Fibroblast of skin of abdomen (primary cell): ENCODE measurements around the gene TPSG1.
"Not testable (repeated sequence)": the region's sequence is repeated elsewhere in the genome, so short reads cannot be mapped to it uniquely, and the experiment has no call there.

Experiments
- DNase-seq: peaks from one replicate; pipeline ENCODE4 v3.0.0-alpha.2; 2013

TPSG1 gene

DNA sequence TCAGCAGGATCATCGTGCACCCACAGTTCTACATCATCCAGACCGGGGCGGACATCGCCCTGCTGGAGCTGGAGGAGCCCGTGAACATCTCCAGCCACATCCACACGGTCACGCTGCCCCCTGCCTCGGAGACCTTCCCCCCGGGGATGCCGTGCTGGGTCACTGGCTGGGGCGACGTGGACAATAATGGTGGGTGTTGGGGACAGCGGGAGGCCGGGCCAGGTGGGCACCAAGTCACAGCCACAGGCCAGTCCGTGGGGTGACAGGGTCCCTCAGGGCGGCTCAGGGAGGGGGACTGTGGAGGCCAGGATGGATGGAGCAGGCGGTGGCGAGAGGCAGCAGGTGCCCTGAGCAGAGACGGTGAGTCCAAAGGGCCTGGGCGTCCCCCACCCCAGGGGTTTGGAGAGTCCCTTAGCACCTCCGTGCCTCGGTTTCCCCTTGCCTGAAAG lies 31.8 kb upstream of the TPSG1 start:
- no peak for DNase-seq

DNA sequence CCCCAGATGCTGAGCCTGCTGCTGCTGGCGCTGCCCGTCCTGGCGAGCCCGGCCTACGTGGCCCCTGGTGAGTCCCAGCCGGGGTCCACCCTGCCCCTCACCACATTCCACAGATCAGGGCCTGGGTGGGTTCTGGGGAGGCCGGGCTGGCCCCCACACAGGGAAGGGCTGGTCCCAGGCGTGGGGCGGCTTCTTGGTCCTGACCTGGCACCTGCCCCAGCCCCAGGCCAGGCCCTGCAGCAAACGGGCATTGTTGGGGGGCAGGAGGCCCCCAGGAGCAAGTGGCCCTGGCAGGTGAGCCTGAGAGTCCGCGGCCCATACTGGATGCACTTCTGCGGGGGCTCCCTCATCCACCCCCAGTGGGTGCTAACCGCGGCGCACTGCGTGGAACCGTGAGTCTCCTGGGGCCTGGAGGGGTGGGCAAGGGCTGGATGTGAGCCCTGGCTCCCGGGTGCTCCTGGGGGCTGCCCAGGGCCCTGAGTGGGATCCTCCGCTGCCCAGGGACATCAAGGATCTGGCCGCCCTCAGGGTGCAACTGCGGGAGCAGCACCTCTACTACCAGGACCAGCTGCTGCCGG lies 31.3 kb upstream of the TPSG1 start:
- not testable (repeated sequence) for DNase-seq

DNA sequence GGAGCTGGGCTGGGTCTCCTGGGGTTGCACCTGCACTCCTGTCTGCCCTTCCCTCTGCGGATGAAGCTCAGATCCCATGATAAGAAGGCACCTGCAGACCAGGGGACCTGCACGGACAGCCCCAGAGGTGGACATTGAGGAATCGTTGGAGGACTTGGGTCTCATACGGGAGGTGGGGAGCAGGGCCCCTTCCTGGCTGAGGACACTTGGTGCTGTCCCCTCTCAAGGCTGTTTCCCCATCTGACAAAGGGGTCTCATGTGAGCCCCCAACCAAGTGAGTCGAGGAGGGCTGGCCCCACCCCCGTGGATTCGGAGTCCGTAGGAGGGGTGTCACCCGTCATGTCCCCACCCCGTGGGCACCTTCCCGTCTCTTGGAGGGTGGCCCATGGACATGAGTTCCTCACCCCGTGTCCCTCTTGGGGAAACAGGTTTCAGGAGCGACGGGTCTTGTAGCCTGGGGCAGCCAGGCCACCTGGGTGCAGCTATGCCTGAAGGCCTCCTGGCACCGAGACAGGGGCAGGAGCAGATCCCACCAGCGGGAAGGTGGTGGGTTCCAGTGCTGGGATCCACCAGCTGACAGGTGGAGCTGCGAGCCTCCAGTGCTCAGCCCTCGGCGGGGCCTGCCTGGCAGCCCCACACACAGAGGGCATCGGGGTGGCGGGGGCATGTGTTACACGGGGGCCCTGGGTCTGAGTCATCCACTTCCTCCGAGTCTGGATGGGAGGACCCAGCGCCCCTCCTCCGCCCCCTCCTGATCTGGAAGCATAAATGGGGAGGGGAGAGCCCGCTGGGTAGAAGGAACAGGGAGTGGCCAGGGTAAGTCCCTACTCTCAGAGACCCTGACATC lies 30.4 kb upstream of the TPSG1 start, which contains the start of gene TPSD1:
TSS of gene TPSD1 (plus strand) at position 794 of the 847 bp plus-strand sequence. CDS start 212 bp downstream, outside the sequence.
- DNase-seq, result not testable (repeated sequence)

DNA sequence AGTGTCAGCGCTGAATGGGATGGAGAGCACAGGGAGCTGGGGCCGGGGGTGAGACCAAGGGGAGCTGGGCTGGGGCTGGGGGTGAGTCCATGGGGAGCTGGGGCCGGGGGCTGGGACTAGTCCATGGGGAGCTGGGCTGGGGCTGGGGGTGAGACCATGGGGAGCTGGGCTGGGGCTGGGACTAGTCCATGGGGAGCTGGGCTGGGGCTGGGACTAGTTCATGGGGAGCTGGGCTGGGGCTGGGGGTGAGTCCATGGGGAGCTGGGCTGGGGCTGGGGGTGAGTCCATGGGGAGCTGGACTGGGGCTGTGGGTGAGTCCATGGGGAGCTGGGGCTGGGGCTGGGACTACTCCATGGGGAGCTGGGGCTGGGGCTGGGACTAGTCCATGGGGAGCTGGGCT lies 29.8 kb upstream of the TPSG1 start:
- DNase-seq, result not testable (repeated sequence)

DNA sequence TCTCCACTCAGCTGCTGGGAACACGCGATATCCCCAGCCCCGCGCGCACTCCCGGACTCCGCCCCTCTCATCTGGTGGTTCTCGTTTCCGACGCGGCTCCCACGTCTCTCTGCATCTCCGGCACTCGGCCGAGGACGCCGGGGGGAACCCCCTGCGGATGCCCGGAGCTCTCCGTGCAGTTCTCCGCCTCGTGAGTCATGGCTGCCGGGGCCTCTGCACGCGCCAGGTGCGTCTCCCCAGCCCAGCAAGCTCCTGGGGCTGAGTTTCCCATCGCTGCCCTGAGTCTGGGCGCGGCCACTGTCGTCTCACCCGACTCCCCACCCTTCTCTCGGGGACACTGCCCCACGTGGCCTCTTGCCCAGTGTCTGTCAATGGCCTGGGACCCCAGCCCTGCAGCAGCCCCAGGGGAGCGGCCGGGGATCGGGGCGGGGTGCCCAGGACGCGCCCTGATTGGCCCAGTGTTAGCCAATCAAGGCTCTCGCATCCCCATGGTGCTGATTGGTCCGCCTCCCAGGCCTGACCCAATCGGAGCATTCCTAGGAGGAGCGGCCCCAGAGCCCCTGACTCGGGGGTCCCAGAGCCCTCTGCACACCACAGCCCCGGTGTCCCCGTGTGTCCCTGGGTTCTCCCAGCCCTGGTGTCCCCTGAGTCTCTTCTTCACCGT lies 28.8 kb upstream of the TPSG1 start:
- DNase-seq, result not testable (repeated sequence)

DNA sequence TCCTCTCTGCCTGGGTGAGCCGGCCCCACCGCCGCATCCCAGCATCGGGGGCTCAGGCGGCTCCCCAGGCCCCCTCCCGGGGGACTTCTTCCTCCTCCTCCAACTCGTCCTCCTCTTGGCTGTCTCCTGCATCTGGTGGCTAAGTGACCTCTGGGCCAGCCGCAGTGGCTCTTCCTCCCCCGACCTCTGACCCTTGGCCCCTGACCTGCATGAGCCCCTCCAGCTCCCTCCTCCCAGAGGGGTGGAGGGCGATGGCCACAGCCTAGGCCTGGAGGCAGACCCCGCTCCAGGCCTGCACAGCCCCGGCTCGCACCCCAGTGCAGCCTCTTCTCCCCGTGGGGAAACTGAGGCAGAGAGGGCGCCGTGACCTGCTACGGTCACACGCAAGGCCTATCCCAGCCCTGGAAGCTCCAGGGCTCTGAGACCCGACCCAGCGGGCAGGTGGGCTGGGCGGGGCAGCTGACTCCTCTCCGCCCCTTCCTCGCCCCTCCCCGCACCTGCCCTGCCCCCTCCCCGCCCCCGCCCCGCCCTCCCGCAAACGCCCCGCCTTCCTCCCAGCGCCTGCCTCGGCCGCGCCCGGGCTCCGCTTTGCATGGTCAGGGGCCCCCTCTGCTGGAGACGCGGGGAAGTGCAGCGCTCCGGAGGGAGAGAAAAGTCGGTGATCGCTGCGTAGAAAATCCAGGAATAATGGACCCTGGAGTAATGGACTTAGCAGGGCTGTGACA lies 24.1 kb upstream of the TPSG1 start:
- not testable (repeated sequence) for DNase-seq

DNA sequence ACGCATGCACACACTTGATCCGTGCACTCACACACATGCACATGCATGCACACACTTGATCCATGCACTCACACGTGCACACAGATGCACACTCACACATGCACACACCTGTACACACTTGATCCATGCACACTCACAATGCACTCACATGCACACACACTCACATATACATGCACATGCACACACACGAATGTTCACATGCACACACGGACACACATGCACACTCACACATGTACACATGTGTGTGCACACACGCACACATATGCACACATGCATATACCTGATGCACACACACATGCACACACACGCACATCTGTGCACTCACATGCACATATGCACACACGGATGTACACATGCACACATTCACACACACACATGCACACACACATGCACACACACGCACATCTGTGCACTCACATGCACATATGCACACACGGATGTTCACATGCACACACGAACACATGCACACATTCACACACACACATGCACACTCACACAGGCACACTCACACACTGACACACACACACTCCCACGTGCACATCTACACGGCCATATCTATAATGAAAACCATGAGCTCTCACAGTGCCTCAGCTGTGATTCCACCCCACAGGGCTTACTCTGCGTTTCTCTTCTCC lies 23.0 kb upstream of the TPSG1 start:
- DNase-seq, result not testable (repeated sequence)

DNA sequence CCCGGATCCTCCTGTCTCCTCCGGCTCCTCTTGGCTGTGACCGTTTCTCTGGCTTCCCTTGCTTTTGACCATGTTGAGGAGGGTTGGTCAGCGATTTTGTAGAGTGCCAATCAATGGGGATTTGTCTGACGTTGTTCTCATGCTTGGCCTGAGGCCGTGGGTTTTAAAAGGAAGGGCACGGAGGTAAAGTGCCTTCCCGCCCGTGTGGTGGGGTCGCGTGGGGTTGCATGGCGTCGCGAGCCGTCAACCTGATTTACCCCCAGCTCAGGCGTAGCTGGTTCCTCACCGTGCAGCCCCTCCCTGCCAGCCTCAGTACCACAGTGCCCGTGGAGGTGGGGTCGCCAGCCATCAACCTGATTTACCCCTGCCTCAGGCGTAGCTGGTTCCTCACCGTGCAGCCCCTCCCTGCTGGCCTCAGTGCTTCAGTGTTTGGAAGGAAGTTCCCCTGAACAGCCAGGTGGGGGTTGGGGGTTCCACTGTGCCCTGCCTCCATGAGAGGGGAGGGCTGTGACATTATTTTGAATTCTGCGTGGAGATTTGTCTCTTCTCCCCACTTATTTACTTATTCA lies 20.5 kb upstream of the TPSG1 start:
- DNase-seq, result no peak

DNA sequence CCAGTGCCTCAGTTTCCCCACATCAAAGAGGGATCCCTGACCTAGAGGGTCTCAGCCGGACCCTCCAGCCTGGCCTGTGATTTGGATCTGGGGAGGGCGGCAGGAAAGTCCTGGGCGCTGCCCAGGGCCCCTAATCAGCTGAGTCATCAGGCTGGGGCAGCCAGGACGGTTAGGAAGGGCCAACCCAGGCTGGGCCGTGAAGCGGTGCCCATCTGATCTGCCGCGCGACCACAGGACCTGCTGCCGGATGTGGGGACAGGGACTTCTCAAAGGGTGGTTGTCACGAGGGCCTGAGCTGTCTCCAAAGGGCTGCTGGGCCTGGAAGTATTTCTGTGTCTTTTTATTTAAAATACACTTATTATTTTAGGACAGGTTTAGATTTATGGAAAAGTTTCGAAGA lies 19.8 kb upstream of the TPSG1 start:
- no peak for DNase-seq

DNA sequence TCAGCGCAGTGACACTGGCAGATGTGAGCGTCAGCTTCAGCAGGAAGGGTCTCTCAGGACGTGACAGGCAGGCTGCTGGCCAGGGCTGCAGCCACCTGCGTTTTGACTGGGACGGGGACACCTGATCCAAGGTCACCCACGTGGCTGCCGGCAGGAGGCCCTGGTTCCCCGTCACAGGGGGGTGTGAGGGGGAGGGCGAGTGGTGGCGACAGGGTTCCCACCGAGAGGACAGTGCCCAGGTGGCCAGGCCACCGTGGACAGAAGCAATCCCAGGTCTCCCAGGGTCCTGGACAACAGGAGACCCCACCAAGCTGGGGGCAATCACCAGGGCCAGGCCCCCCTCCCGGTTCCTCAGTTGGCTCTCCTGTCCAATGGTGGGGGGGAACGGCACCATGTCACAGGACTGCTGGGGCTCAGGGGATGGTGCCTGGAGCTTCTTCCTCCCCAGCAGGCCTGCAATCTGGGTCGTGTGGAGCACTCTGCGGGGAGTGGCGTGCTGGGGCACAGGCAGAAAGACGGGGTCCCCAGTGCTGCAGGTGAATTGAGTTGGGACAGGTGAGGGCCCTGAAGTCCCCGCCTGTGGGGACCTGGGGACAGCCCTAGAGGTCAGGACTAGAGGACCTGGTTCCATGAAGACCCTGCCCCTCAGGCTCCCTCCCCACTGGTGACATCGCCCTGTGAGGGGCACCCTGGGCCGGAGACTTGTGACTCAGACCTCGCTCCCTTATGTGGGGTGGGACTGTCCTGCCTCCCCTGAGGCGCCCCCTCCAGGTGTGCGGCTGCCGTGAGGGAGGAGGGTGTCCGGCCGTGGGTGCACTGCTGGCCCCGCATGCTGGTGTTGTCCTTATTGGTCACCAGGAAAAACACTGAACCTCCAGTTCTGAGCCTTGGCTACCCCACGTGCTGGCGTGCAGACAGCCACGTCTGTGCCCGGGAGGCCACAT lies 19.1 kb upstream of the TPSG1 start:
- DNase-seq, result not testable (repeated sequence)

DNA sequence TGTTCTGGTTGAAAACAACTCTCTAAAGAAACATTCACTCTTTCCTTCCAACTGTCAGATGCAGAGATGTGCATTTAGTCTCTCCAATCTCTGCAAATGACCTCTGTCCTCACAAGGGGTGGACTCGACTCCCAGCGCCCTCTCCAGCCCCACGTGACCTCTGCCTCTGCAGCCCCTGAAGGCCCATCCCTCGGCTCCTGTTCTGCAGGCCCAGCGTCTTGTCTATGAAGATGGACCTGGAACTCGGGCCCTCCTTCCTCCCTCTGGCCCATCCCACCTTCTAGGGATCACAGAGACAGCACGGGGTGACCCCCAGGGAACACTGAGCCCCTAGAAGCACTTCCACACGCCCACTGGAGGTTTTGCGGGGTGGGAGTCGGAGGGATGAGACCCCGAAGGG lies 18.3 kb upstream of the TPSG1 start:
- DNase-seq, result not testable (repeated sequence)

DNA sequence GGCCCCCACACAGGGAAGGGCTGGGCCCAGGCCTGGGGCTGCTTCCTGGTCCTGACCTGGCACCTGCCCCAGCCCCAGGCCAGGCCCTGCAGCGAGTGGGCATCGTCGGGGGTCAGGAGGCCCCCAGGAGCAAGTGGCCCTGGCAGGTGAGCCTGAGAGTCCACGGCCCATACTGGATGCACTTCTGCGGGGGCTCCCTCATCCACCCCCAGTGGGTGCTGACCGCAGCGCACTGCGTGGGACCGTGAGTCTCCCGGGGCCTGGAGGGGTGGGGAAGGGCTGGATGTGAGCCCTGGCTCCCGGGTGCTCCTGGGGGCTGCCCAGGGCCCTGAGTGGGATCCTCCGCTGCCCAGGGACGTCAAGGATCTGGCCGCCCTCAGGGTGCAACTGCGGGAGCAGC lies 16.0 kb upstream of the TPSG1 start:
- DNase-seq, result not testable (repeated sequence)

DNA sequence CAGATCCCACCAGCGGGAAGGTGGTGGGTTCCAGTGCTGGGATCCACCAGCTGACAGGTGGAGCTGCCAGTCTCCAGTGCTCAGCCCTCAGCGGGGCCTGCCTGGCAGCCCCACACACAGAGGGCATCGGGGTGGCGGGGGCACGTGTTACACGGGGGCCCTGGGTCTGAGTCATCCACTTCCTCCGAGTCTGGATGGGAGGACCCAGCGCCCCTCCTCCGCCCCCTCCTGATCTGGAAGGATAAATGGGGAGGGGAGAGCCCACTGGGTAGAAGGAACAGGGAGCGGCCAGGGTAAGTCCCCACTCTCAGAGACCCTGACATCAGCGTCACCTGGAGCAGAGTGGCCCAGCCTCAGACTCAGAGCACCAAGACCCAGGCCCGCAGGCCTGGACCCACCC lies 15.4 kb upstream of the TPSG1 start, which contains the start of gene TPSAB1:
TSS of gene TPSAB1 (plus strand) at position 270 of the 400 bp plus-strand sequence. CDS start 234 bp downstream, outside the sequence.
- not testable (repeated sequence) for DNase-seq

DNA sequence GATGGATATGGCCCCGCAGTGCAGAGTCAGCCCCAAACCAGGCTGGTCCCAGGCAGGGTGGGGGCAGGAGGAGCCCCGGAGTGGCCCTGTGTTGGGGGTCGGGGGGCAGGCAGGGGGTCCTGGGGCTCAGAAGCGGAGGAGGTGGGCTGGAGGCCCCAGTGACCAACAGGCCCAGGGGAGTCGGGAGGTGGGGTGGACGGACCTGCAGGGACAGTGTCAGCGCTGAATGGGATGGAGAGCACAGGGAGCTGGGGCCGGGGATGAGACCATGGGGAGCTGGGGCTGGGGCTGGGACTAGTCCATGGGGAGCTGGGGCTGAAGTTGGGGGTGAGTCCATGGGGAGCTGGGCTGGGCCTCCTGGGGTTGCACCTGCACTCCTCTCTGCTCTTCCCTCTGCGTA lies 14.5 kb upstream of the TPSG1 start:
- DNase-seq, result not testable (repeated sequence)

DNA sequence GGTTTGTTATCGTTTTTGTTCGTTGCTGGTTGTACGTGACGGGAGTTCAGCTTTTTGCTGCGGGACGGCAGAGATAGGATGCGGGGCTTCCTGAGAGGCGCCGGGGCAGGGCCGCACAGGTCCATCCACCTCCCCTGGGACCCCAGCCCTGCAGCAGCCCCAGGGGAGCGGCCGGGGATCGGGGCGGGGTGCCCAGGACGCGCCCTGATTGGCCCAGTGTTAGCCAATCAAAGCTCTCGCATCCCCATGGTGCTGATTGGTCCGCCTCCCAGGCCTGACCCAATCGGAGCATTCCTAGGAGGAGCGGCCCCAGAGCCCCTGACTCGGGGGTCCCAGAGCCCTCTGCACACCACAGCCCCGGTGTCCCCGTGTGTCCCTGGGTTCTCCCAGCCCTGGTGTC lies 13.8 kb upstream of the TPSG1 start:
- DNase-seq, result not testable (repeated sequence)

DNA sequence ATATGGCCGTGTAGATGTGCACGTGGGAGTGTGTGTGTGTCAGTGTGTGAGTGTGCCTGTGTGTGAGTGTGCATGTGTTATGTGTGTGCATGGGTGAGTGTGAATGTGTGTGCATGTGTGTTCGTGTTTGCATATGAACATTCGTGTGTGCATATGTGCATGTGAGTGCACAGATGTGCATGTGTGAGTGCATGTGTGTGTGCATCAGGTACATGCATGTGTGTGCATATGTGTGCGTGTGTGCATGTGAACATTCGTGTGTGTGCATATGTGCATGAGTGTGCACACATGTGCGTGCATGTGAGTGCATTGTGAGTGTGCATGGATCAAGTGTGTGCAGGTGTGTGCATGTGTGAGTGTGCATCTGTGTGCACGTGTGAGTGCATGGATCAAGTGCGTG lies 12.9 kb upstream of the TPSG1 start:
- no peak for DNase-seq

DNA sequence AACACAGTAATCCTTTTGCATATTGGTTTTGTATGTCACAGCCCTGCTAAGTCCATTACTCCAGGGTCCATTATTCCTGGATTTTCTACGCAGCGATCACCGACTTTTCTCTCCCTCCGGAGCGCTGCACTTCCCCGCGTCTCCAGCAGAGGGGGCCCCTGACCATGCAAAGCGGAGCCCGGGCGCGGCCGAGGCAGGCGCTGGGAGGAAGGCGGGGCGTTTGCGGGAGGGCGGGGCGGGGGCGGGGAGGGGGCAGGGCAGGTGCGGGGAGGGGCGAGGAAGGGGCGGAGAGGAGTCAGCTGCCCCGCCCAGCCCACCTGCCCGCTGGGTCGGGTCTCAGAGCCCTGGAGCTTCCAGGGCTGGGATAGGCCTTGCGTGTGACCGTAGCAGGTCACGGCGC lies 11.6 kb upstream of the TPSG1 start:
- DNase-seq, result not testable (repeated sequence)

DNA sequence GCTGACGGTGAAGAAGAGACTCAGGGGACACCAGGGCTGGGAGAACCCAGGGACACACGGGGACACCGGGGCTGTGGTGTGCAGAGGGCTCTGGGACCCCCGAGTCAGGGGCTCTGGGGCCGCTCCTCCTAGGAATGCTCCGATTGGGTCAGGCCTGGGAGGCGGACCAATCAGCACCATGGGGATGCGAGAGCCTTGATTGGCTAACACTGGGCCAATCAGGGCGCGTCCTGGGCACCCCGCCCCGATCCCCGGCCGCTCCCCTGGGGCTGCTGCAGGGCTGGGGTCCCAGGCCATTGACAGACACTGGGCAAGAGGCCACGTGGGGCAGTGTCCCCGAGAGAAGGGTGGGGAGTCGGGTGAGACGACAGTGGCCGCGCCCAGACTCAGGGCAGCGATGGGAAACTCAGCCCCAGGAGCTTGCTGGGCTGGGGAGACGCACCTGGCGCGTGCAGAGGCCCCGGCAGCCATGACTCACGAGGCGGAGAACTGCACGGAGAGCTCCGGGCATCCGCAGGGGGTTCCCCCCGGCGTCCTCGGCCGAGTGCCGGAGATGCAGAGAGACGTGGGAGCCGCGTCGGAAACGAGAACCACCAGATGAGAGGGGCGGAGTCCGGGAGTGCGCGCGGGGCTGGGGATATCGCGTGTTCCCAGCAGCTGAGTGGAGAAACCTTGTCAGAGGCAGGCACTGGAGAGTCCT lies 7.1 kb upstream of the TPSG1 start:
- not testable (repeated sequence) for DNase-seq

DNA sequence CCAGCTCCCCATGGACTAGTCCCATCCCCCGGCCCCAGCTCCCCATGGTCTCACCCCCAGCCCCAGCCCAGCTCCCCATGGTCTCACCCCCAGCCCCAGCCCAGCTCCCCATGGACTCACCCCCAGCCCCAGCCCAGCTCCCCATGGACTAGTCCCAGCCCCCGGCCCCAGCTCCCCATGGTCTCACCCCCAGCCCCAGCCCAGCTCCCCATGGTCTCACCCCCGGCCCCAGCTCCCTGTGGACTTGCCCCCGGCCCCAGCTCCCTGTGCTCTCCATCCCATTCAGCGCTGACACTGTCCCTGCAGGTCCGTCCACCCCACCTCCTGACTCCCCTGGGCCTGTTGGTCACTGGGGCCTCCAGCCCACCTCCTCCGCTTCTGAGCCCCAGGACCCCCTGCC lies 6.2 kb upstream of the TPSG1 start:
- DNase-seq, result not testable (repeated sequence)
